Upper lobe of right lung (tissue), 1 donor: ENCODE measurements around the gene ARHGAP5. TPM values are rescaled to one million over a fixed set of nuclear protein-coding genes. Genes with fewer than 3 reads are reported as not detected.

Source experiments
- ATAC-seq: fragments of 200-7000 bp; cut with Tn5 transposase; one replicate; pipeline ENCODE4 v1.9.1; 2020; ENCODE audit warnings: mild to moderate bottlenecking, moderate library complexity
- DNase-seq: peaks from one replicate; pipeline ENCODE4 v3.0.0-alpha.2; 2020
- H3K27ac ChIP-seq: fragments of 200-600 bp; one replicate; pipeline ENCODE4 v1.8.0; 2022
- H3K27me3 ChIP-seq: fragments of 200-600 bp; one replicate; pipeline ENCODE4 v1.8.0; 2022; ENCODE audit warnings: mild to moderate bottlenecking
- H3K36me3 ChIP-seq: fragments of 200-600 bp; one replicate; pipeline ENCODE4 v1.8.0; 2022
- H3K4me1 ChIP-seq: fragments of 200-600 bp; one replicate; pipeline ENCODE4 v1.8.0; 2022
- H3K4me3 ChIP-seq: fragments of 200-600 bp; one replicate; pipeline ENCODE4 v1.8.0; 2022; ENCODE audit warnings: mild to moderate bottlenecking
- H3K9me3 ChIP-seq: fragments of 200-600 bp; one replicate; pipeline ENCODE4 v1.8.0; 2022
- intact Hi-C: fragments of 100-400 bp; cut with DNase I; formaldehyde crosslinking; loops from one replicate; pipeline ENCODE4 v1.11.0; 2022
- total RNA-seq: library from RNA; stranded (reverse); fragmentation: NEBNext Ultra II Directional; extraction: Animal tissue kit (Norgen Biotek cat#: 25700); gene quantifications from one replicate; pipeline ENCODE4 v1.2.1, GENCODE V29; 2021
- TF ChIP-seq, protein P1 (sequence below): fragments of 200-600 bp; IDR thresholded peaks from one replicate; pipeline ENCODE4 v1.8.0; 2022; ENCODE audit warnings: antibody characterized with exemption
- donor health status: DM: no; HTN: yes; CAD: no; lungs with severe emphysema.

Gene ARHGAP5
- total RNA-seq, 1 donor from 2014 or later, result 111 TPM

DNA sequence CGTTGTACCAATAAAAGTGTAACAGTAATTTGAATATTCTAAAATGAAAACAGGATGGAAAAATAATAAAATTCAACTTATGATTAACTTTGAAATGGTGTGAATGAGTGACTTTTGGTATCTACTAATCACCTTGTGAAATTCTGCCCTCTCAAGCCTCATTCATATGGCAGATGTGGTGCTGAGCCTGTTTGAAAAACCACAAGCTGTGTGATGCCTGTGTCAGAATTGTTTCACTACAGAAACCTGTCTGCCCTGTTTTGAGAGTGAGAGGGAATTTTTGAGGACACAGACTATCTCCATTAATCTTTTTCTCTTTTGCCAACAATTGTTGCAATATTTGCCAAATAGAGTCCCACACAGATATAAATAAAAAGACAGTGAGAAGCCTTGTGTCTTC lies 120.8 kb downstream of the ARHGAP5 start:
- ATAC-seq (no peak), DNase-seq (no peak)
- TF ChIP-seq, protein P1, sequence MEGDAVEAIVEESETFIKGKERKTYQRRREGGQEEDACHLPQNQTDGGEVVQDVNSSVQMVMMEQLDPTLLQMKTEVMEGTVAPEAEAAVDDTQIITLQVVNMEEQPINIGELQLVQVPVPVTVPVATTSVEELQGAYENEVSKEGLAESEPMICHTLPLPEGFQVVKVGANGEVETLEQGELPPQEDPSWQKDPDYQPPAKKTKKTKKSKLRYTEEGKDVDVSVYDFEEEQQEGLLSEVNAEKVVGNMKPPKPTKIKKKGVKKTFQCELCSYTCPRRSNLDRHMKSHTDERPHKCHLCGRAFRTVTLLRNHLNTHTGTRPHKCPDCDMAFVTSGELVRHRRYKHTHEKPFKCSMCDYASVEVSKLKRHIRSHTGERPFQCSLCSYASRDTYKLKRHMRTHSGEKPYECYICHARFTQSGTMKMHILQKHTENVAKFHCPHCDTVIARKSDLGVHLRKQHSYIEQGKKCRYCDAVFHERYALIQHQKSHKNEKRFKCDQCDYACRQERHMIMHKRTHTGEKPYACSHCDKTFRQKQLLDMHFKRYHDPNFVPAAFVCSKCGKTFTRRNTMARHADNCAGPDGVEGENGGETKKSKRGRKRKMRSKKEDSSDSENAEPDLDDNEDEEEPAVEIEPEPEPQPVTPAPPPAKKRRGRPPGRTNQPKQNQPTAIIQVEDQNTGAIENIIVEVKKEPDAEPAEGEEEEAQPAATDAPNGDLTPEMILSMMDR, result no peak
- no peak overlapping the region for H3K27ac ChIP-seq
- H3K9me3 ChIP-seq, result no peaks in the 10 kb centered on the region
- no peaks in the 10 kb centered on the region for H3K36me3 ChIP-seq
- H3K4me3 ChIP-seq, result no peak overlapping the region
- H3K4me1 ChIP-seq, result no peaks in the 10 kb centered on the region
- intact Hi-C loops, result no loop called here
- H3K27me3 ChIP-seq, result no peaks in the 10 kb centered on the region

DNA sequence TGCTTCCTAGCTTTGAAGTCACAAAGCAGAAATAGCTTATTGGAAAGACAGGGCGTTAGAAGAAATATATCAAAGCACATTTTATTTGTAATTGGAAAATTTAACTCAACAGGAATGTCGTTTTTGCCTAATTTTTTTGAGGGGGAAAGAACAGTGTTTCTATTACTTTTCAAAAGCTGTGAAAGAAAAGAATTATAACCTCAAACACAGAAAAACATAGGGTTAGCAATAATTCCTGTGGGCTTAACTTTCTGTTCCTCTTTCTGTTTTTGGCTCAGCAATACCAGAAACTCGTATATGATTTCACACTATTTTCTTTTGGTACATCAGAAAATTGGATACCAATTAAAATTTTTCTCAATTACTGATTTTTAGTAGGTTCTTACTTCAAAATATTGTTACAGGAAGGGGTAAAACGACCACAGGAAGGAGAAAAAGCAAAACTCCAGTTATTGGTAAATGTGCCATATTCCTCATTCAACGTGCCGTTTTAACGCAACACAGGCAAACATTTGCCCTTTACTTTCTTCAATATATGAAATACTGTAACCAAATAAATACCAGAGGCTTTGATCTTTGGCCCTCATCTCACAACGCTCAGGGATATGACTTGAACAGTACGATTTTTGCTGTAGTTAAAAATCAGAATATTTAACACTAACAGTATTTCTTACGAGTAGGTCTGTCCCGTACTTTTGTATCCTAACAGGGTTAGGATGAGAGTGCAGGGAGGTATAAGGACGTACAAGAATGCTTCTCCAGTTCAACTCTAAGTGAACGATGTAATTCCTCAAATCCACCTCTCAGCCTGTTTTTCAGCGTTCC lies 123.5 kb downstream of the ARHGAP5 start:
- no peak overlapping the region for H3K27ac ChIP-seq
- H3K4me1 ChIP-seq, result peaks cover 7% of the 10 kb centered on the region
- intact Hi-C loops, result no loop called here
- TF ChIP-seq, protein P1, result no peak
- DNase-seq (no peak), ATAC-seq (no peak)
- H3K9me3 ChIP-seq, result no peaks in the 10 kb centered on the region
- H3K27me3 ChIP-seq, result no peaks in the 10 kb centered on the region
- H3K36me3 ChIP-seq, result no peaks in the 10 kb centered on the region
- H3K4me3 ChIP-seq, result peak overlapping the region; percentile 91

DNA sequence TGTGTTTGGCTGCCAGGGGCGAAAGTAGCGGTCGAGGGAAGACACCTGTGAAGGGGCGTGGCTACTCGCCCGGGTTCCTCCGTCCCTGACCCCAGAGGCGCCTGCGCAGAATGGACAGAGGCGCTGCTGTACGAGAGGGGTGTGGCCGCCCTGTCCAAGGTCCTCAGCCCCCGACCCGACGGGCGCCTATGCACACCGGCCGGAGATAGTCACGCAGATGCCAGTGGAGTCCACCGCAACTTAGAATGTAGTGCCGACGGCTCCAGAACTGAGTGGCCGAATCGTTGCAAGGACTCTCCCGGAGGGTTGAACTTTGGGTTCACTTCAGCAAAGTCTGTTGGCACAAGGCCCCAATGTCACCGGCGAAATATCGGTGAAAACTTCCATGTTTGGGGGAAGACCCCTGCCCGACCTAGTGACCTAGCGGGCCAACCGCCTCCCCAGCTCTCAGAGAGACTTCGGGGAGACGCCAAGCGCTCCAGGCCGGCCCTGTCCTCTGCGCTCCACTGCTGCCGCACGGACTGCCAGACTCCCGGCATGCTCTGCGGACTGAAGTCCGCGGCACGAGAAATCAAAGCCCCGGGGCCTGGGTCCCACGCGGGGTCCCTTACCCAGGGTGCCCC lies 124.2 kb downstream of the ARHGAP5 start:
- peak overlapping the region; percentile 94 for H3K27ac ChIP-seq
- ATAC-seq (peak; percentile 90), DNase-seq (peak; percentile 95)
- no peaks in the 10 kb centered on the region for H3K36me3 ChIP-seq
- H3K9me3 ChIP-seq, result no peaks in the 10 kb centered on the region
- no peaks in the 10 kb centered on the region for H3K27me3 ChIP-seq
- H3K4me1 ChIP-seq, result peaks cover 7% of the 10 kb centered on the region
- H3K4me3 ChIP-seq, result peak overlapping the region; percentile 91
- intact Hi-C loops, result no loop called here
- TF ChIP-seq, protein P1, result no peak

DNA sequence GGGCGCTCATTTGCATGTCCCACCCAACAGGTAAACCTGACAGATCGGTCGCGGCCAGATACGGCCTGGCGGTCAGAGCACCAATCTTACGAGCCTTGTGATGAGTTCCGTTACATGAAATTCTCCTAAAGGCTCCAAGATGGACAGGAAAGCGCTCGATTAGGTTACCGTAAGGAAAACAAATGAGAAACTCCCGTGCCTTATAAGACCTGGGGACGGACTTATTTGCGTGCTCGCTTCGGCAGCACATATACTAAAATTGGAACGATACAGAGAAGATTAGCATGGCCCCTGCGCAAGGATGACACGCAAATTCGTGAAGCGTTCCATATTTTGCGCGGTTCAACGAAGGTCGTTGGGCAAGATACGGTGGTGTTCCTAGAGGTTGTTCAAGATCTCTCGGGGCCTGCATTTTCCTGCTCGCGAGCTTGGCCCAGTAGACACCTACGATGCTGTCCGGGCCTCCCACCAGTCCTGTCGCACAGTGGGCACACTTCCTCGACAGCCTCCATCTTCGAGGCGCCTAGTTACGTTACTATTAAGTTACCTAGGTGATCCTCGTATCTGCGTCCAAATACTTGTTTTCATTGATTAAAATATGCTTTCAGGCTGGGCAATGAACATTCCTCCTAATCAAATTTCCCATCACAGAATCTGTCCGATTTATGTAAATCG lies 124.8 kb downstream of the ARHGAP5 start, which contains the start of gene RNU6-7:
TSS of gene RNU6-7 (plus strand) at position 230 of the 675 bp plus-strand sequence.
- H3K4me1 ChIP-seq, result peaks cover 7% of the 10 kb centered on the region
- ATAC-seq, result no peak
- DNase-seq, result no peak
- H3K27me3 ChIP-seq, result no peaks in the 10 kb centered on the region
- TF ChIP-seq, protein P1, result no peak
- peak within 1 kb of the TSS; percentile 94 for H3K27ac ChIP-seq
- H3K36me3 ChIP-seq, result no peaks in the 10 kb centered on the region
- H3K4me3 ChIP-seq, result peak within 1 kb of the TSS; percentile 91
- no peaks in the 10 kb centered on the region for H3K9me3 ChIP-seq
- intact Hi-C loops, result no loop called here

DNA sequence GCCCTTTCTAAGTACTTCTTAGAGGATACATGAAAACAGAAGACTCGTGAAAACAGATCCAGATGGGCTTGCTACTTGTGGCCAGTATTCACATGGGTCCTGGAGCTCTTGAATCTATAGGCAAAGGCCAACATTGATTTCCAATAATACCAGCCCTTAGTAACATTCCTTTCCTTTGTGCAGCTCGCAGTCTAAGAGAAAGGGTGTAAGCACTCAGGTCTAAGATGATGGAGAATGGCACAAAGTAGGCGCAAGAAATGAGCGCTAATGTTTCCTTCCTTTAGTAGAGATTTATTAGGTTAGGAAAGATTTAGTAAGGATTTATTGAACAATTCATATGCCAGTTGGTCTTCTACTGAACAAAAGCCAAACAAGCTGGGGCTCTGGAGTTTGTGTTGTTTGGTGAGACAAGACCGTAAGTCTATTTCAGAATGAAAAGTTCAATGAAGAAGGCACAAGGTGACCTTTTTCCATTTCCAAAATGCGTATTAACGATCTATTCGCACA lies 125.4 kb downstream of the ARHGAP5 start:
- H3K9me3 ChIP-seq, result no peaks in the 10 kb centered on the region
- H3K27me3 ChIP-seq, result no peaks in the 10 kb centered on the region
- ATAC-seq, result no peak
- intact Hi-C loops, result no loop called here
- H3K4me3 ChIP-seq, result peak overlapping the region; percentile 91
- no peak for DNase-seq
- H3K27ac ChIP-seq, result peak overlapping the region; percentile 94
- peaks cover 7% of the 10 kb centered on the region for H3K4me1 ChIP-seq
- TF ChIP-seq, protein P1, result no peak
- H3K36me3 ChIP-seq, result no peaks in the 10 kb centered on the region
